Measurements from ENCODE around the gene DENND2D.

Gene DENND2D

DNA sequence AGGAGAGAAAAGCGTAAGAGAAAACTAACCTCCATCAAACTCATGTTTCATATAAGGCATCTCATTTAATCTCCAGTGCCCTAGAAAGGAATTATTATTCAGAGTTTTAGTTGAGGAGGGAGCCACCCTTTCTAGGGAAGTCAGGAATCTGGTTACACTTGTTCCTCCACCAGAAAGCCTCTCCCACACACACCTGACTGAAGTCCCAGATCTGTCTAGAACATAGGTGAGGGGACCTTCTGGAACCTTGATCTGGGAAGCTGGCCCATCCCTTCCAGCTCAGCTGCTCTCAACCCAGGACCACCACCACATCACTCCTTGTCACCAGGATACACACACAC is 1.9 kb upstream of the DENND2D start:
- DNase-seq = no peak

GRCh38 chr1:111201275-111202090 is 1.0 kb upstream of the DENND2D start:
- DNase-seq = no peak

GRCh38 chr1:111200802-111201161 is 336 bp upstream of the DENND2D start:
- no peak for DNase-seq

DNA sequence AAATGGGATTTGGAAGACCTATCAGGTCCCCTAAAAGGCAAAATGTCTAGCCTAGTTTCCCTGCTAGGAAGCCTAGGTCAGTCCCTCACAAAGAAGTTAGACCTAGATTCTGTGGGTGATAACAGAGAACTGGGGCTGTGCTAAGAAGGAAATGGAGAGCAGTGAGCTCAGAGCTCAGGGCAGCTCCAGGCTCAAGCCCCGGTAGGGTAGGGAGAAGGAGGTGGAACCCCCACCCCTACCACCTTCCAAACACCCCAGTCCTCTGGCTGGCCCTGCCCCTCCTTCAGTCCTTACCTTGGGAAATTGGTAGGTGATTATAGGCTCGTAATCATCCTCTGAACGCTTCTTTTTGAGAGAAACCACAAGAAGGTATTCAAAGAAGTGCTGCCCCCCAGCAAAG is 1.1 kb downstream of the DENND2D start:
- DNase-seq = no peak

DNA sequence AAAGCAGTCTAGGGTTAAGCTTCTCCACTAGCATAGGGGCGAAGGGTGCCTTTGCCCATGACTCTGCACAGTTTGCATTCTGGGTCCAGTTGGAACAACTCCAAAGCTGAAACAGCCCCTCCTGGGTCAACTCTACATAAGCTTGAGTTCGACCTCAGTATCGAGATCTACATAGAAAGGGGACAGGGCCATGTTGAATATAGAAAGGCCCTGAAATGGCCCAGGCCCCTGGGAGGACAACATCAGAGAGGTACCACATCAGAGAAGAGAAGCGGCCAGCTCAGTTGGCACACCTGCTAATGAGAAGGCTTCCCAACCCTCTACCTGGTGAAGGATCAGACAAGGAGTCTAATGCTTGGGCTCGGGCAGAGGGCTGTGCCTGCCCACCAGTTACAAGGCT is 1.6 kb downstream of the DENND2D start:
- no peak for DNase-seq

GRCh38 chr1:111197598-111198284 is 2.7 kb downstream of the DENND2D start:
- peak; percentile 67 to 70 for DNase-seq

GRCh38 chr1:111196213-111196612 is 4.2 kb downstream of the DENND2D start:
- DNase-seq = no peak

GRCh38 chr1:111195002-111195684 is 5.3 kb downstream of the DENND2D start:
- DNase-seq = no peak

DNA sequence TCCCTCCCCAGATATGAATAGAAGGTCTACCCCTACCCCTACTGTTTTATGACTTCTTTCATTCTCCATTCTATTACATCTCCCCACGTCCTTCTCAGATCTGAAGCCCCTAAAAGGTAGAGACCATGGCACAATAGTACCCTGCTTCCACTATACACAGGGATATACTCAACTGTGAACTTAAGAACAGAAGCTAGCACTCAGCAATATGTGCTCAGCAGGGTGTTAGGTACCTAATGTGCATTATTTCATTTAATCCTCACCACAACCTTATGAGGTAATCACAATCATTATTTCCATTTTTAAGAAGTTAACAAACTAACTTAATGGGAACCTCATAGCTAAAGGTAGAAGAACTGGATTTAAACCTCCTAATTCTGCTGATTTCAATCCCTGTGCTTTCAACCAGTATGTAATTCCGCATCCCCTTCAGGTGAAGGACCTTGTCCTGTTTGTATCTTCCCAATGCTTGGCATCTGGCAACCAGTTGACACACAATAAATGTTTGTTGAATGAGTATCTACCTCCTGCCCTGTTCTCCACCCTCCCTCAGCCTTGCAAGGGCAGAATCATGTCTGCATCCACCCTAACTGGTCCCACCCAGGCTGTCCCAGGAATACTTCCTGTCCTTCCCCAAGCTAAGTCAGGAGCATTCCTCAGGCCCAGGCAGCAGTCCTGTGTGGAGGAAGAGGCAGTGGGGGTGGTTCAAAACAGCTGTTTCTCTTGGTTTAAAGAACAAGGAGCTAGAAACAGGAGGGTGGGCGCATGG is 6.5 kb downstream of the DENND2D start:
- DNase-seq = no peak

DNA sequence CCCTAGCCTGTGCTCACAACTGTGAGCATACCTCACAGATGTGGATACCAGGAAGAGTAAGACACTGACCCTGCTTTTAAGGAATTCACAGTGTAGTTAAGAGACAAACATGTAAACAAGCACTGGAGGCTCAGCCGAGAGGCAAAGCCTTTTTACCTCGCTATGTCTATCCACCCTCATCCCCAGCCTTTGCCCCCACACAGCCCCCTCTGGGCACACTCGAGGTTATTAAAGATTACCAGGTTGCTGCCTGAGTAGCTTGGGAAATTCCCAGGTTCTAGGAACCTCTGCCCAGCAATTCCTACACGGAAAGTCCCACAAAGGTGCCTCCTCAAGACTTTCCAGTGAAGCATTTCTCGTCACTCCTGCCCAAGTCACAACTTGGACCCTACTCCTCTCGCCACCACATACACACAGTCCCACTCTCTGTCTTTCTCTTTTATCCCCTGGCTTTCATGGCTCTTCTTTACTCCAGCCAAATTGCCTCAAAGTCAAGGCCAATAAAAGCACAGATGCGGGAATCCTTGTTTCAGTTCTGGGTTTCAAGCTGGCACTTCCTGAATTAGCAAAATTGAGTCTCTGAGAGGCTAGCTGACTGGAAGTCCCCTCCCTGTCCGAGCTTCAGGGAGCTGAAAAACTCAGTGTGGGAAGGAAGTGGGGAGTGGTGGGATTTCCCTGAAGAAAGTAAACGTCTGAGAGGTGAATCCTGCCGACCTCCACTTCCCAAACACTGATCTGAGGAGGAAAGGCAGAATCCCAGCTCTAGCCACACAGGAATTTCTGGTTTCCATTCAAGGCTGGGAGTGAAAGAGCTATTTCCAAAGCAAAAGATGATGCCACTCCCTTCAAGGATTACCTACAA is 7.6 kb downstream of the DENND2D start:
- DNase-seq = no peak

DNA sequence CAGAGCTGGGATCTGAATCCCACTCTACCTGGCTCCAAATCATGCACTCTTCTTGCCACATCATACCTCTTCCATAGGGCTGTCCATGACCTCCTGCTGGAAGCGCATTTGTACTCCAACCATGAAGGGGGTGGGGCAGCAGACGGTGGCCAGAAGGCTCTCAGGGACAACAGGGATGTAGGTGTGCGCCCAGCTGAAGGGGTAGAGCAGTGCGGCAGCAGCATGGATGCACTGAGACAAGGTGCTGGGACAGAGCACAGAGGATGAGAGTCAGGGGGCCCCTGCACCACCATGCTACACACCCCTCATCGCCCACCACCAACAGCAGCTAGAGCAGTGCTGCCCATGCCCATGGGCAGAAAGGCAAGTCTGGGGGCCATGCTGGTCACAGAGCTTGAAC is 8.4 kb downstream of the DENND2D start:
- DNase-seq = no peak

DNA sequence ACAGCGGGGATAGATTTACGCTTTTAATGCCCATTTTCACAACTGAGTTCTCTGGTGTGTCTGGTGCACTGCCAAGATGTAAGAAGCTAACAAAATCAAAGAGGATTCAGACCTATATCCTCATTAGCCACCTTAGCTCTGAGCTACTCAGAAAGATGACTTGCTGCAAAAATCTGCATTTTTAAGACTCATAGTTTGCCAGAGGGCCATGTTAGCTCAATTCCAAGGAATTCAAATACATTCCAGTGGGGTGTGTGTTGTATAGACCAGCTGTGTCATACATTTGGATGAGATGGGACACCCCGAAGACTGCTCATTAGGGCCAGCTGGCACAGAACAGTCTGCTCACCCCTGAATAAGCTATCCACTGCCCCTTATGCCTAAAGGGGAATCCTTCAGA is 8.9 kb downstream of the DENND2D start:
- no peak for DNase-seq

DNA sequence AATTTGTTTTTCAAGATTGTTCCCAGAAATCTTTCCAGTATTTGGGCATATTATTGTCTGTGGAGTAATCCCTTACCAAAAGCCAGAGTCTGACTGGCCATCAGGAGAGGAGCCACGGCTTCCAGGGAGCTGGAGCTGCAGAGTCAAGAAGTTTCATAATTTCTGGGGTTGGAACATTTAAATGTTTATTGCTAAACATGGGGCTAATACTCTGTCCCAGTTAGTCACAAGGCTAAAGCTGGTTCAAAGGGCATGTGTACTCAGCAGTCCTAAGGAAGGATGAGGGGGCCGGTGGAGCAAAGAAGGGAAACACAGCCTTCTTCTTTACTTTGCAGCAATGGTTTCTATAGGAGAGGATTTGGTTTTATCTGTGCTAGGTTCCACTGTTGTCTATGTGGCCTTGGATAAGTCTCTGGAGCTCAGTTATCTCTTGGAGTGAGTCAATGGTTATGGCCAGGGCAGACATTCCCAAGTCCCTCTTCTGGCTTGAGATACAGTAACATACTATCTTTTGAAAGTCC is 9.5 kb downstream of the DENND2D start:
- no peak for DNase-seq

DNA sequence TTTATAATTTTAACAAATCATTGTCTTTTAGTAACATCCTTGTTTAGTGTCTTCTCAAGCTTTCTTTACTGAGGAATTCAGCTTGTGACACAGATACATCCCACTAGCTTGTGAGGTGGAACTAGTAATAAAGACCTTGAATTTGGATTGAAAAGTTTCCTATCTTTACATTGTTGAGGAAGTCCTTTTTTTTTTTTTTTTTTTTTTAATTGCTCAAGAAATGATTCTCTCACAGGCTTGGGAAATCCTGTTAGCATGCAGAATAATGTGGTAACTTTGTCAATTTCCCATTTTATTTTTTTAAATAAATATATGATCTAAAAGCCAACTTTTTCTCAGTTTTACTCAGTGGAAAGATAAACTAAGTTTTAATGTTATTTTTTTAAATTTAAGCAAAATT is 15.8 kb downstream of the DENND2D start:
- no peak for DNase-seq

- DNase-seq = no peak
Measured at GRCh38 chr1:111183308-111184069, 17.0 kb downstream of the DENND2D start.

DNA sequence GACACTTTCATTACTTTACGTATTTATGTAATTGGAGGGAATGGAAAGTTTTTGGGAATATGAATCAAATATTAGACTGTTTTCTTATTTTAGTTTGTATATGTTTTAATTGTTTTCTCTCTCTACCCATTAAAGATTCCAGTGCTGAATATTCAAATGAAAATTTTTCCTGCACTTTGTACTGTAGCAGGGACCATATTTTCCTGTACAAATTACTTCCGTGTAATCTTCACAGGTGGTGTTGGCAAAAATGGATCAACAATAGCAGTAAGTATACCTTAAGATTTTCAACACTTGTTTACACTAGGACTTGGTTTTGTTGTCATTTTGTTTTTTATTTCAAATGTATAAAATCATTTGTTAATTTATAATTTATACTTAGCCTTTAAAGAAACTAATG is 18.4 kb downstream of the DENND2D start:
- DNase-seq = no peak

DNA sequence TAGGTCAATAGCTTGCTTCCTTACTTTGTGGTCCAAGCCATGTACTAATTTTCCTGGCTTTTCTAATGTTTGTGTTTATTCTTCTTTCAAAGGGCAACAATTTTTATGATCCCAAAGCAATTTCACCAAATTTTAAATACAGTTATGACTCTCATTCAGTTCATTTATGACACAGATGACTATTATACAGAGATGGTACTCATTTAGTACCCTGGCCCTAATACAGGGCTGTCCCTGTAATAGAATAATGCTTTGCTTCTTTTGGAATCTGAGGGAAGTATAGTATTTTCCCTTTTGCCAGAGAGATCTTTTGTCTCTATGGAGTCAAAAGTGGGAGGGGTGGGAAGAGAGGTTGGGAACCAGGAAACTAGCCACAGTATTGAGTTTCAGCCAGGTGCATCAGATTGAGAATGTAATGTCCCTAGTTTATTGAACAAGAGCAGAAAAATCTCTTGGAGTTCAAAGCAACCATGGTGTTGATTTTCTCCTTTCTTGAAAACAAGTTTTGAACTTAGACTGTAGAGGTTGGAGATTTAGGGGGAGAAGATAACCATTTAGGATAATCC is 20.4 kb downstream of the DENND2D start:
- DNase-seq = no peak

DNA sequence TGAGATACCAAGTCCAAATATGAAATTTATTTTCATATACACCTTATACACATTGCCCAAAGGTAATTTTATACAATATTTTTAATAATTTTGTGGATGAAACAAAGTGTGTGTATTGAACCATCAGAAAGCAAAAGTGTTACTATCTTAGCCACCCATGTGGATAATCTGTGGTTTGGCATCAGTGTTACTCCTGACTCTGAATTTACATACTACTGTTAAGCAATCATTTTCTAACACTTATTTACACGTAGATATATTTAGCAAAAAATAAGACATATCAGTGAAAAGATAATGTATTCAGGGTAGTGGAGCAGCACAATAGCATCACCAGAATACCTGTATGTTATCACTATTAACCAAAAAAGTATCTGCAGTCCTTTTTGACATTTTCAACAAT is 23.8 kb downstream of the DENND2D start:
- DNase-seq = no peak

- DNase-seq = no peak
Measured at GRCh38 chr1:111175349-111175748, 25.1 kb downstream of the DENND2D start.

DNA sequence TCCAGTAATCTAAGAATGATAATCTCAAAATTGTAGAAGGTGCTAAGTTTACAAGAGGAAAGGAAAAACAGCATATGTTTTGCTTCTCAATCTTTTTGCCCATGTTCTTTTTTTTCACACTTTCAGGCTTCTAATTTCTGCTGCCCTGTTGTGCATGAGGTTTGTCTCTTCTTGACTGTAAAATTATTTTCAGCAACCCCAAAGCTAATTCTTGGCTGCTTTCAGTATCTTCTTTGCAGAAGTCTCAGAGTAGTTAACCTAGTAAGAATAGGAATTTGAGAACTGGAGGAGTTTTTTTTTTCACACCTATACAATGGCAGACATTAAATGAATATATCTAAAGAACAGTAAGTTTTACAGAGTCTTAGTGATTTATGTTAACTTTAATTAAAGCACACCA is 26.4 kb downstream of the DENND2D start:
- no peak for DNase-seq

GRCh38 chr1:111172463-111172862 is 28.0 kb downstream of the DENND2D start:
- DNase-seq = no peak
